Measurements from ENCODE around the gene HPSE2.
A peak's percentile ranks its signal among the peaks of the same experiment; 100 is the strongest.

Gene HPSE2

DNA sequence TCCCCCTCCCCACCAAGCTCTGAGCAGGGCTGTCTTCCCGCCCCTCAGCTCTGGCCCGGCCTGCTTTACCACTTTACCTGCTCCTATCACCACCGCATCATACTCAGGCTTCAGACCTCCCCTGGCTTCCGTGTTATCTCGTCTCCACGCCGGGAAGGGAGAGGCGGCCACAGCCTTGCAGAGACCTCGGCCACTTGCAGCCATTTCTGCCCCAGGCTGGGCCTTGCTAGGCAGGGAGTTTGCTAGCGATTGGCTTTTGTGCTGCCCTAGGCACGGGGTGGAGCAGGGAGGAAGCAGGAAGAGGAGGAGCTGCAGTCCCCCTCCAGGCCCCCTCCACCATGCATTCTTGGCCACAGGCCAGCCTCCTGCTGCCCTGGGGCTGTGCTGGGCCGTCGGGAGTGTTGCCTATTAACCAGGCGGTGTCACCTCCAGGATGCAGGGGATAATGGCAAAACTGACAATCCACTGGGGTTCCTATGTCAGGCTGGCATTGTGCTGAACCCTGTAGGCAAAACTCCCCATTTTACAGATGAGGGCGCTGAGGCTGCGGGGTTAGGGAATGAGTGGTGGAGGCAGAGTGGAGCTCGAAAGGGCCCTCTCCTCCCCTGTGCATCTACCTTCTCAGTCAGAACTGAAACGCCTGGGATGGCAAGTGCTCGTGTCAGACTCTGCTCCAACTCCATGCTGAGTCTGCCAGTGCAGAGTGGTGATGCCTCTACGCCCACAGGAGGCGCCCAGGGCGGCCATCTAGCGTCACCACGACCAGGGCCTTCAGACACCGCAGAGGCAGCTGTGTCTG lies 820.5 kb downstream of the HPSE2 start, which contains the start of gene PYROXD2:
Gene PYROXD2, minus strand, starts transcription at position 251 of the 799 bp plus-strand sequence. Its CDS starts 47 bp downstream, at position 204.
- DNase-seq (ENCODE audit: low read depth): peak; percentile 94
- peak within 1 kb of the TSS; percentile 89 for H3K4me3 ChIP-seq (ENCODE audit: low read length)
- TF ChIP-seq, protein P1, sequence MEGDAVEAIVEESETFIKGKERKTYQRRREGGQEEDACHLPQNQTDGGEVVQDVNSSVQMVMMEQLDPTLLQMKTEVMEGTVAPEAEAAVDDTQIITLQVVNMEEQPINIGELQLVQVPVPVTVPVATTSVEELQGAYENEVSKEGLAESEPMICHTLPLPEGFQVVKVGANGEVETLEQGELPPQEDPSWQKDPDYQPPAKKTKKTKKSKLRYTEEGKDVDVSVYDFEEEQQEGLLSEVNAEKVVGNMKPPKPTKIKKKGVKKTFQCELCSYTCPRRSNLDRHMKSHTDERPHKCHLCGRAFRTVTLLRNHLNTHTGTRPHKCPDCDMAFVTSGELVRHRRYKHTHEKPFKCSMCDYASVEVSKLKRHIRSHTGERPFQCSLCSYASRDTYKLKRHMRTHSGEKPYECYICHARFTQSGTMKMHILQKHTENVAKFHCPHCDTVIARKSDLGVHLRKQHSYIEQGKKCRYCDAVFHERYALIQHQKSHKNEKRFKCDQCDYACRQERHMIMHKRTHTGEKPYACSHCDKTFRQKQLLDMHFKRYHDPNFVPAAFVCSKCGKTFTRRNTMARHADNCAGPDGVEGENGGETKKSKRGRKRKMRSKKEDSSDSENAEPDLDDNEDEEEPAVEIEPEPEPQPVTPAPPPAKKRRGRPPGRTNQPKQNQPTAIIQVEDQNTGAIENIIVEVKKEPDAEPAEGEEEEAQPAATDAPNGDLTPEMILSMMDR (conservative IDR thresholded peaks at IDR 0.05; ENCODE audit: low read length): no peak

DNA sequence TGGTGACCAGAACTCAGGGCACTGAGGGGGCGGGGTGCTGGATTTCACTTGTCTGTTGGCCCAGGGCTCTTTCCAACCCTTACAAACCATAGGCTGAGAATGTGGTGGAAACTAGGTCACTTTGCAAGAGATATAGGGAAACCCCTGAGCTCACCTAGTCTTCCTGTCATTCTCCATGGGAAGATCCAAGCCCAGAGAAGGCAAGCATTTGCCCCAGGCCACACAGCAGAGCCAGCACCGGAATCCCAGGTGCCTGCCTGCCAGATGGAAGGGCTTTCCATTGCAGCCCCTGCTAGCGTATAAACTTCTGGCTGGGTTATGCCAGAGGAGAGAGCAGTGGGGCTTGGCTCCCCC lies 821.1 kb downstream of the HPSE2 start:
- TF ChIP-seq, protein P1 (conservative IDR thresholded peaks at IDR 0.05; ENCODE audit: low read length): no peak
- peak overlapping the region; percentile 89 for H3K4me3 ChIP-seq (ENCODE audit: low read length)
- DNase-seq (ENCODE audit: low read depth): no peak

DNA sequence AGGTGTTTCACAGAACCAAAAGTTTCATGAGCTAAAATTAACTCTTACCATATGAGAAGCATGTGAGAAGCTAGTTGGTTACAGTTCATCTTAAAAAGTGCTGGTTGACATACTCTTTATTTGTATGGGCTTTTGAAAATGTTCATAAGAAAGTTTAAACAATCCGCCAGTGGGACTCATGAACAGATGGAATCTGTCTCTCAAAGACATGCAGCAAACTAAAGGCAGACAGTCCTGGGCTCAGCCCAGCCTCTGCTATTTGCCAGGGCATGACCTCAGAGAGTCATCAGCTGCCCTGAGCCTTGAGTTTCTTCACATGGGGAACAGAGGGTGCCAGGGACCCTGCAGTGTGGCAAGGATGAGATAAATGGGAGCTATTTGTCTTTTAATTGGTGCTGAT lies 823.9 kb downstream of the HPSE2 start:
- H3K4me3 ChIP-seq (ENCODE audit: low read length): no peak overlapping the region
- TF ChIP-seq, protein P1 (conservative IDR thresholded peaks at IDR 0.05; ENCODE audit: low read length): no peak
- DNase-seq (ENCODE audit: low read depth): peak; percentile 45

DNA sequence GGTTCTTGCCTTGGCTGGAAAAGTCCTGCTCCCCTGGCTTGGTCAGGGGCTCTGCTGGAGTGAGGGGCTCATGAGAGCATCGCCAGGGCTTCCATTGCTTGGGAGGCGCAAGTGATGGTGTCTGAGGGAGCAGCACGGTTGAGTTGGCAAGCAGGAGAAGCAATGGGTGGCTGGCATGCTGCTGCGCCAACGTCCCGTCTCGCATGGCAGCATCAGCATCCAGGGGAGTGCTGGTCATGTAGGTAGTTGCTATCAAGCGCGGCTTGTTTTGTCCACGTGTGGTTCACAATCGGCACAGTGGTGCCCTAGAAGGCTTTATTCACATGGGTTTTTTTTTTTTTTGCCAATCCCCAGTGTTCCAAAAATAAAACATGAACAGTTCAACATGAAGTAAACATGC lies 824.5 kb downstream of the HPSE2 start:
- TF ChIP-seq, protein P1 (conservative IDR thresholded peaks at IDR 0.05; ENCODE audit: low read length): no peak
- no peak for DNase-seq (ENCODE audit: low read depth)

DNA sequence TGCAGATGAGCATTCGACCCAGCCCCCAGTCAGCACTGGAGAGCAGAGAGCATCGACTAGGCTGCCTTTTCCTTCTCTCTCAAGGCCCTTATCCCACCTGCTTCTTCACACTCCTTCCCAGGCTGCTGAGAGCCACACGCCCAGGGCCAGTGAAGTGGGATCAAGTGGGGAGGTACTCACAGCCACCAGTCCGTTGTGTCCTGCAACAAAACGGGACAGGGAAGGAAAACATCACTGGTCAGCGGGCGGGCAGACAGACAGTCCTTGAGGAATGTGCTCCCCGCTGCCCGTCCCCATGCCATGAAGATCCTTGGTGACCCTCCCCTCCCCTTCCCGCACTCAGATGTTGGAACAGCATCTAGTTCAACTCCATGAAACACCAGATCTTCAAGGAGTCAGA lies 824.9 kb downstream of the HPSE2 start:
- no peak for DNase-seq (ENCODE audit: low read depth)
- H3K4me3 ChIP-seq (ENCODE audit: low read length): no peak overlapping the region
- TF ChIP-seq, protein P1 (conservative IDR thresholded peaks at IDR 0.05; ENCODE audit: low read length): no peak

More for the DNA sequence above, 824.5 kb downstream of the HPSE2 start:
- no peak overlapping the region for H3K4me3 ChIP-seq (ENCODE audit: low read length)

DNA sequence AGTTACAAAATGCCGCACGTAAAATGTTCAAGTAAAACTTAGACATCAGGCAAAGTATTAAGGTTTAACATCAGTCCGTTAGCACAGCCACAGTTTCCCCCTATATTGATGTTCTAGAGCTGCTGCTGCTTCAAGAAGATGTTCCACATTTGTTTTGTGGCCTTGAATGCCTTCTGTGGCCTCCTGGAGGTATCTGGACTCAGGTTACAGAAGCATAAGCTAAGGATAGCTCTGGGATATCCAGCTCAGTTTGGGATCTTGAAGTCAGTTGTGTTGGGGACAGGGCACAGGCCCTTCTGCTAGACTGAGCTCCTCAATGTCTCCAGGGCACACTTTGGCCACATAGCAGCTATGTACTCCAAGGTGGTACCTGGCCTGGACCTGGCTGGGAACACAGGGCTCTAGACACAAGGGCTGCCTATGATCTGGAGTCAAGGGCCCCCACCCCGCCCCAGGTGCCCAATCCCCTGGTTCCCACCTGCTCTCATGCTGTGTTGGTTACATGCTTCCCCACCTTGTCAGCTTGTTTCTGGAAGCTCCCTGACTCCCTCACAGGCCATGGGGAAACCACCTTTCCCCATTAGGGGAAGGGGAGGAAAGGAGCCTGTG lies 825.4 kb downstream of the HPSE2 start:
- no peak for DNase-seq (ENCODE audit: low read depth)
- TF ChIP-seq, protein P1 (conservative IDR thresholded peaks at IDR 0.05; ENCODE audit: low read length): no peak
- H3K4me3 ChIP-seq (ENCODE audit: low read length): no peak overlapping the region

DNA sequence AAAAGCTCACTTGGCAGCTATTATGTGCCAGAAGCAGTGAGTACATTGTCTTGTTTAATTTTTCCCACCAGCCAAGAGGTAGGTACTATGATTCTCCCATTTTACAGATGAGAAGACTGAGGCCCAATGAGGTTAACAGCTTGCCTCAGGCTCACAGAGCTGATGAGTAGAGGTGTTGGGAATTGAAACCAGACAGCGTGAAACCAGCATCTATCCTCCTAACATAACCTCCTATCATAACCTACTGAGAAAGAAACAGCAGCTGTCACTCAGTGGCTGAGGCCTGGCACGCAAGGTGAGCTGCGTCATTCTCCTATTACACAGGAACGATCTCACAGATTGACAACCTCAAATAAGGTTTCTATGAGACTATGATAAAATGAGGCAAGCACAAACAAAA lies 826.9 kb downstream of the HPSE2 start:
- DNase-seq (ENCODE audit: low read depth): no peak
- TF ChIP-seq, protein P1 (conservative IDR thresholded peaks at IDR 0.05; ENCODE audit: low read length): no peak
- H3K4me3 ChIP-seq (ENCODE audit: low read length): no peak overlapping the region
